PFSK-1 (cell line): ENCODE results near the gene RBM38.

ENCODE experiments used
- FOXP2 ChIP-seq: optimal IDR thresholded peaks from 2 replicates; pipeline ENCODE3; 2011; ENCODE audit warnings: borderline replicate concordance, control low read depth, inconsistent platforms; ENCODE audit not compliant: insufficient read depth; ENCODE audit errors: extremely low read length, extremely low read depth
- POLR2AphosphoS5 ChIP-seq: IDR thresholded peaks from 2 replicates; pipeline ENCODE4 v1.6.1; 2012; ENCODE audit warnings: low read depth, mild to moderate bottlenecking, control low read depth, low read length, moderate library complexity
- SIN3A ChIP-seq: IDR thresholded peaks from 2 replicates; pipeline ENCODE4 v1.6.1; 2012; ENCODE audit warnings: mild to moderate bottlenecking, low read length, moderate library complexity, borderline replicate concordance; ENCODE audit not compliant: insufficient read depth
- TAF1 ChIP-seq: IDR thresholded peaks from 2 replicates; pipeline ENCODE4 v1.6.1; 2012; ENCODE audit warnings: low read length, control low read depth, borderline replicate concordance; ENCODE audit not compliant: insufficient read depth
- TF ChIP-seq, protein P1 (sequence below), 2 experiments: IDR thresholded peaks; 2 replicates each; pipeline versions ENCODE4 v1.6.1 to v1.8.0; 2011 to 2012; ENCODE audit warnings: low read depth in 2 of 2, low read length in 2 of 2, control low read depth in 1 of 2, inconsistent platforms in 1 of 2, mild to moderate bottlenecking in 1 of 2, moderate library complexity in 1 of 2; ENCODE audit not compliant: insufficient read depth in 1 of 2

DNA sequence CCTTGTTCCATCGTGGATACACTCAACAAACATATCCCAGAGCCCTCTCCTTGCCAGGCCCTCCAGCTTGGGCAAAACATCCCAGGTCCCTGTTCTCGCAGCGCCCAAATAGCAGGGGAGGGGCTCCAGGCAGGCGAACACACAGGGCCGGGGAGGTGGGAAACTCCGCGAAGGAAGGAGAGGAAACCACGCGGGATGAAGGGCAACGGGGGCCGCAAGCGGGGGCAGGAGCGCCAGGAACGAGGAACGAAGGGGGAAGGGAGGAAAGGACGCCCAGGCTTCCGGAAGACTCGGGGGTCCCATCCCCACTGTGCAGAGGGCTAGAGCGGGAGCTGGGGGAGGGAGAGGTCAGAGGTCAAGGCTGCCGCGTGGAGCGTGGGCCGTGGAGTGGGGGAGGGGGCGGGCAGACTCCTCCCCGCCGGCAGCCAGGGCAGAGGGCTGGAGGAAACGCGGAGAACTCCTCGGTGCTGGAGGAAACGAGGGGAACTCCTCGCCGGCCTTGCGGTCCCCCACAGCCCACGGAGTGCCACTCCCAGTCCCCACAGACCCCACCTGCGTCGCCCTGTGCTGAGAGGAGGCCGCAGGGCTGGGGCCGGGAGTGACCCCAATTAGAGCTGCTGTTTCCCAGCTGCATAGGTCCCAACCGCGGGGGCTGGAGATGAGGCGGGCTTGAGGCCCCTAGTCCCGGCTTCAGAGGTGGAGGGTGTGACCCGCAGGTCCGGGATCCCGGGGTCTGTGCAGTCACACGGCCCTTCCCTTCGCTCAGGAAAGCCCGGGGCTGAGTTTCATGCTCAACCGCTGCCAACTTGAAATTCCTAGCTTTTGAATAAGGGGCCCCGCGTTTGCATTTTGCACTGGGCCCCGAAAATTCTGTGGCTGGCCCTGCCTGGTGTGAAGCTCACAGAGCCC is 1.2 kb upstream of the RBM38 start:
- no peak for TF ChIP-seq POLR2AphosphoS5
- TF ChIP-seq, protein P1, sequence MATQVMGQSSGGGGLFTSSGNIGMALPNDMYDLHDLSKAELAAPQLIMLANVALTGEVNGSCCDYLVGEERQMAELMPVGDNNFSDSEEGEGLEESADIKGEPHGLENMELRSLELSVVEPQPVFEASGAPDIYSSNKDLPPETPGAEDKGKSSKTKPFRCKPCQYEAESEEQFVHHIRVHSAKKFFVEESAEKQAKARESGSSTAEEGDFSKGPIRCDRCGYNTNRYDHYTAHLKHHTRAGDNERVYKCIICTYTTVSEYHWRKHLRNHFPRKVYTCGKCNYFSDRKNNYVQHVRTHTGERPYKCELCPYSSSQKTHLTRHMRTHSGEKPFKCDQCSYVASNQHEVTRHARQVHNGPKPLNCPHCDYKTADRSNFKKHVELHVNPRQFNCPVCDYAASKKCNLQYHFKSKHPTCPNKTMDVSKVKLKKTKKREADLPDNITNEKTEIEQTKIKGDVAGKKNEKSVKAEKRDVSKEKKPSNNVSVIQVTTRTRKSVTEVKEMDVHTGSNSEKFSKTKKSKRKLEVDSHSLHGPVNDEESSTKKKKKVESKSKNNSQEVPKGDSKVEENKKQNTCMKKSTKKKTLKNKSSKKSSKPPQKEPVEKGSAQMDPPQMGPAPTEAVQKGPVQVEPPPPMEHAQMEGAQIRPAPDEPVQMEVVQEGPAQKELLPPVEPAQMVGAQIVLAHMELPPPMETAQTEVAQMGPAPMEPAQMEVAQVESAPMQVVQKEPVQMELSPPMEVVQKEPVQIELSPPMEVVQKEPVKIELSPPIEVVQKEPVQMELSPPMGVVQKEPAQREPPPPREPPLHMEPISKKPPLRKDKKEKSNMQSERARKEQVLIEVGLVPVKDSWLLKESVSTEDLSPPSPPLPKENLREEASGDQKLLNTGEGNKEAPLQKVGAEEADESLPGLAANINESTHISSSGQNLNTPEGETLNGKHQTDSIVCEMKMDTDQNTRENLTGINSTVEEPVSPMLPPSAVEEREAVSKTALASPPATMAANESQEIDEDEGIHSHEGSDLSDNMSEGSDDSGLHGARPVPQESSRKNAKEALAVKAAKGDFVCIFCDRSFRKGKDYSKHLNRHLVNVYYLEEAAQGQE (IDR thresholded peaks at IDR 0.05; ENCODE audit: insufficient read depth in 1 of 2, low read depth in 2 of 2, low read length in 2 of 2), result no peak
- TF ChIP-seq SIN3A, result no peak
- no peak for TF ChIP-seq TAF1
- no peak for TF ChIP-seq FOXP2
